Thyroid gland (tissue), 4 donors: ENCODE results near the gene TRAPPC2L.

ENCODE experiments used
- POLR2A ChIP-seq, 2 donors: fragments of 450-650 bp; IDR thresholded peaks; one replicate each; pipeline ENCODE4 v1.6.1; 2017; ENCODE audit warnings: antibody characterized with exemption in 2 of 2, mild to moderate bottlenecking in 2 of 2, moderate library complexity in 1 of 2
- TF ChIP-seq, protein P1 (sequence below), 6 experiments: fragments of 200-600 bp in 3 of 6; fragments of 450-650 bp in 3 of 6; sonication (generic) in 3 of 6; IDR thresholded peaks; one replicate each; pipeline ENCODE4 v1.5.1; 2016 to 2019; ENCODE audit warnings: antibody characterized with exemption in 6 of 6, mild to moderate bottlenecking in 2 of 6, inconsistent platforms in 1 of 6, moderate library complexity in 1 of 6

DNA sequence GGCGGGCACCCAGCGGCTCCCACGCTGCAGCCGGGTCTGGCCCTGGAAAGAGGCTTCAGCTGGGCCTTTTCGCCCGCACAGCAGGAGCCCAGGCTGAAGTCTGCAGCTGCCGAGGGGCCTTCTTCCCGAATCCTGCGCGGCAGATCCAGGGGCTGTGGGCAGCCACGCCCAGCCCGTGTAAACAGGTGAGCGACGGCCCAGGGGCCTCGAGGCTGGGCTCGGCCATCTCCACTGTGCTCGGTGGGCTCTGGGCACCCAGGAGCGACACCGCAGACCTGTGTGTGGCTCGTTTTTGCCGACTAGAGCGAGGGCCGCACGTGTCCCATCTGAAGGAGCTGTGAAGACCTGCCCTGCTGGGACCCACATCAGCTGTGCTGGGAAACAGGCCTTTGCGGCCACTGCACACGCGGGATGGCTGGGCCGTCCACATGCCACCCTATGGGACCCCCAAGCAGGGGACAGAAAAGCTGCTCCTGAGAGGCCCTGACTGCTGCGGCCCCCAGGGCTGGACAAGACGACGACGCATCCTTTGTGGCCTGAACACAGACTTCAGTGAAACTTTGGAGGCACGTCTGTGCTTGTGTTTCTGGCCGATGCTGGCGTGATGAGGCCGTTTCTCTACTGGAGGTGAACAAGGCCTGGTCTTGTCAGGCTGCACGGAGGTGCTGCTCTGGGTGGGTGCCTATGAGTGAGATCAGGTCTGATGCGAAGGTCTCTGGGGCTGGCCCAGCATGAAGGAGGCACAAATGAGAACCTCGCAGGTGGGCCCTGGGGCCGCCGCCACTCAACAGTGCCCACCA, 40.0 kb upstream of the TRAPPC2L start:
- TF ChIP-seq, protein P1, sequence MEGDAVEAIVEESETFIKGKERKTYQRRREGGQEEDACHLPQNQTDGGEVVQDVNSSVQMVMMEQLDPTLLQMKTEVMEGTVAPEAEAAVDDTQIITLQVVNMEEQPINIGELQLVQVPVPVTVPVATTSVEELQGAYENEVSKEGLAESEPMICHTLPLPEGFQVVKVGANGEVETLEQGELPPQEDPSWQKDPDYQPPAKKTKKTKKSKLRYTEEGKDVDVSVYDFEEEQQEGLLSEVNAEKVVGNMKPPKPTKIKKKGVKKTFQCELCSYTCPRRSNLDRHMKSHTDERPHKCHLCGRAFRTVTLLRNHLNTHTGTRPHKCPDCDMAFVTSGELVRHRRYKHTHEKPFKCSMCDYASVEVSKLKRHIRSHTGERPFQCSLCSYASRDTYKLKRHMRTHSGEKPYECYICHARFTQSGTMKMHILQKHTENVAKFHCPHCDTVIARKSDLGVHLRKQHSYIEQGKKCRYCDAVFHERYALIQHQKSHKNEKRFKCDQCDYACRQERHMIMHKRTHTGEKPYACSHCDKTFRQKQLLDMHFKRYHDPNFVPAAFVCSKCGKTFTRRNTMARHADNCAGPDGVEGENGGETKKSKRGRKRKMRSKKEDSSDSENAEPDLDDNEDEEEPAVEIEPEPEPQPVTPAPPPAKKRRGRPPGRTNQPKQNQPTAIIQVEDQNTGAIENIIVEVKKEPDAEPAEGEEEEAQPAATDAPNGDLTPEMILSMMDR (IDR thresholded peaks at IDR 0.05), result no peak
- no peak for TF ChIP-seq POLR2A (IDR thresholded peaks at IDR 0.05)
